Body of pancreas (tissue), 4 donors: ENCODE measurements around the gene OR6V1. TPM values are rescaled to one million over a fixed set of nuclear protein-coding genes. Genes with fewer than 3 reads are reported as not detected.
"Not testable (repeated sequence)": the region's sequence is repeated elsewhere in the genome, so short reads cannot be mapped to it uniquely, and the experiment has no call there.

ENCODE experiments used
- ATAC-seq: fragments of 150-250 bp; one replicate; pipeline ENCODE4 v1.9.1; 2016
- DNase-seq, 4 donors: peaks; one replicate each; pipeline ENCODE4 v3.0.0-alpha.2; 2019
- H3K27ac ChIP-seq, 4 donors: fragments of 200-600 bp; sonication (generic); 1 replicate in 3 of 4; 2 replicates in 1 of 4; pipeline versions ENCODE4 v1.5.1 to v1.6.1; 2016 to 2019; ENCODE audit warnings: mild to moderate bottlenecking in 1 of 4, mixed read lengths in 1 of 4, moderate library complexity in 1 of 4
- H3K27me3 ChIP-seq, 2 donors: fragments of 200-600 bp; sonication (generic); one replicate each; pipeline ENCODE4 v1.6.0; 2016; ENCODE audit warnings: mild to moderate bottlenecking in 1 of 2
- H3K36me3 ChIP-seq, 2 donors: fragments of 200-600 bp; sonication (generic); replicated peaks in 1 of 2; 2 replicates each; pipeline ENCODE4 v1.5.1; 2016; ENCODE audit warnings: low read depth in 2 of 2; ENCODE audit not compliant: insufficient read depth in 1 of 2
- H3K4me1 ChIP-seq: fragments of 200-600 bp; sonication (generic); one replicate; pipeline ENCODE4 v1.6.0; 2016
- H3K4me3 ChIP-seq, 2 donors: fragments of 200-600 bp; sonication (generic); 1 replicate in 1 of 2; 2 replicates in 1 of 2; pipeline ENCODE4 v1.5.1; 2016 to 2019
- H3K9me3 ChIP-seq, 3 donors: fragments of 200-600 bp; sonication (generic); 1 replicate in 2 of 3; 2 replicates in 1 of 3; pipeline ENCODE4 v1.5.1; 2016
- POLR2A ChIP-seq, 3 donors: fragments of 450-650 bp; IDR thresholded peaks; one replicate each; pipeline ENCODE4 v1.6.1; 2016; ENCODE audit warnings: antibody characterized with exemption in 3 of 3, mild to moderate bottlenecking in 2 of 3
- WGBS, 2 donors: methylation state at CpG; one replicate each; pipeline ENCODE4 v1.1.5; 2017; 5-methylcytosine and 5-hydroxymethylcytosine counted together
- intact Hi-C: fragments of 100-400 bp; cut with DNase I; formaldehyde crosslinking; loops from one replicate; pipeline ENCODE4 v1.15.1; 2023
- total RNA-seq, 2 donors: library from RNA; depleted of rRNA; stranded (reverse); fragments of >200 nt; gene quantifications; one replicate each; pipeline ENCODE4 v1.1.0, GENCODE V29; 2016
- TF ChIP-seq, protein P1 (sequence below), 7 experiments: fragments of 450-650 bp in 4 of 7; fragments of 200-600 bp in 3 of 7; sonication (generic) in 3 of 7; IDR thresholded peaks; one replicate each; pipeline ENCODE4 v1.5.1; 2016 to 2019; ENCODE audit warnings: antibody characterized with exemption in 7 of 7

Gene OR6V1
- total RNA-seq, 2 donors from 2014 or later: not detected

DNA sequence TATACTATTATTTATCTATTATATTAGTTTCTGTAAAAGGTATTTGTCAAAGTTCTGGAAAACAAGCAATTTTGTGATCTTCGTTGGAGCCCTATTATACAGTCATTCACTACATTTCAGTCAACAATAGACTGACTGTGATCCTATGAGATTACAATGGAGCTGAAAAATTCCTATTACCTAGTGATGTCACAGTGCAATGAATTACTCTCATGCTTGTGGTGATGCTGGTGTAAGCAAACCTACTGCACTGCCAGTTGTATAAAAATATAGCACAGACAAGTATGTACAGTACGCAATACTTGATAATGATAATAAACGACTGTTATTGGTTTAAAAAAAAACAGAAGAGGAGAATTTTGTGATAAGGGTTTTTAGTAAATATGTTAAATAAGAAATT lies 21.4 kb downstream of the OR6V1 start:
- intact Hi-C loops: no loop called here
- ATAC-seq: no peak

DNA sequence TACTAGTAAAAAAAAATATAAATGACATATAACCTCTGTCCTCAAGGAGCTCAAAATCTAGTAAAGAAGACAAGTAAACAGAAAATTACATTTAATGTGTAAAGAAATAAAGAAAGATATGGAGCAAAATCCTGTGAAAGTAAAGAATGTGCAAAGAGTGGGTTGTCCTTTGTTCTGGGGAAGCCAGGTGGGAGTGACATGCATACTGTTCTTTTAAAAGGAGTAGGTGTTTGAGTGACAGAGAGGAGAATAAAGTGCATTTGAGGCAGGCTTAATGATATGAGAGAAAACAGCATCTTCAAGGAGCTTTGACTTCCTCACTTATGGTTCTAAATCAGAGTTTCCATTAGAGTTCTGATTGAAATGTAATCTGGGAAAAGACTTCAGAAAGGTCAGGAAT lies 22.0 kb downstream of the OR6V1 start:
- DNase-seq: no peak
- no peak overlapping the region for H3K27ac ChIP-seq
- no peak overlapping the region for H3K4me3 ChIP-seq
- no peaks in the 10 kb centered on the region for H3K36me3 ChIP-seq
- TF ChIP-seq, protein P1, sequence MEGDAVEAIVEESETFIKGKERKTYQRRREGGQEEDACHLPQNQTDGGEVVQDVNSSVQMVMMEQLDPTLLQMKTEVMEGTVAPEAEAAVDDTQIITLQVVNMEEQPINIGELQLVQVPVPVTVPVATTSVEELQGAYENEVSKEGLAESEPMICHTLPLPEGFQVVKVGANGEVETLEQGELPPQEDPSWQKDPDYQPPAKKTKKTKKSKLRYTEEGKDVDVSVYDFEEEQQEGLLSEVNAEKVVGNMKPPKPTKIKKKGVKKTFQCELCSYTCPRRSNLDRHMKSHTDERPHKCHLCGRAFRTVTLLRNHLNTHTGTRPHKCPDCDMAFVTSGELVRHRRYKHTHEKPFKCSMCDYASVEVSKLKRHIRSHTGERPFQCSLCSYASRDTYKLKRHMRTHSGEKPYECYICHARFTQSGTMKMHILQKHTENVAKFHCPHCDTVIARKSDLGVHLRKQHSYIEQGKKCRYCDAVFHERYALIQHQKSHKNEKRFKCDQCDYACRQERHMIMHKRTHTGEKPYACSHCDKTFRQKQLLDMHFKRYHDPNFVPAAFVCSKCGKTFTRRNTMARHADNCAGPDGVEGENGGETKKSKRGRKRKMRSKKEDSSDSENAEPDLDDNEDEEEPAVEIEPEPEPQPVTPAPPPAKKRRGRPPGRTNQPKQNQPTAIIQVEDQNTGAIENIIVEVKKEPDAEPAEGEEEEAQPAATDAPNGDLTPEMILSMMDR (IDR thresholded peaks at IDR 0.05): no peak
- no peak for TF ChIP-seq POLR2A (IDR thresholded peaks at IDR 0.05)
- no peaks in the 10 kb centered on the region for H3K27me3 ChIP-seq
- intact Hi-C loops: no loop called here
- ATAC-seq: no peak
- no peaks in the 10 kb centered on the region for H3K9me3 ChIP-seq
- no peaks in the 10 kb centered on the region for H3K4me1 ChIP-seq

More for the DNA sequence above, 21.4 kb downstream of the OR6V1 start:
- H3K9me3 ChIP-seq: no peaks in the 10 kb centered on the region
- H3K36me3 ChIP-seq: no peaks in the 10 kb centered on the region
- TF ChIP-seq POLR2A (IDR thresholded peaks at IDR 0.05): no peak
- TF ChIP-seq, protein P1 (IDR thresholded peaks at IDR 0.05): no peak
- DNase-seq: no peak
- H3K4me3 ChIP-seq: no peak overlapping the region
- no peaks in the 10 kb centered on the region for H3K27me3 ChIP-seq
- H3K27ac ChIP-seq: no peak overlapping the region
- H3K4me1 ChIP-seq: no peaks in the 10 kb centered on the region
- 46 to 62% methylated on average over 3 of the region's 3 CpGs for WGBS, 2 donors

DNA sequence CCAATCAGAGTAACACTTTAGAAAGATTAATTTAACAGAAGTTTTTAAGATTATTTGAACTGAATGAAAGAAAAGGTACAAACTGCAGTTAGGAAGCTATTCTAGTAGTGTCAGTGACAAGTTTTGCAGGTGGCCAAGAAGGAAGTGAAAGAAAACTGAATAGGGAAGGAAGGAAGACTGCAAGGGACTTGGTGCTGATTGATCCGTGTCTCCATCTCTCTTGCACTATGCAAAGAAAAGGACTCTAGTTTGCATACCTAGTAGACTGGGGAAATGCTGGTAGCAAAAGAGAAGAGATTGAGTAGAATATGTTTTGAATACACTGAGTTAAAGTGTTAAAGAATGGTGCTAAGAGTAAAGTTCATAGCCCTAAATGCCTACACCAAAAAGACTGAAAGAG lies 33.0 kb downstream of the OR6V1 start:
- intact Hi-C loops: no loop called here
- no peak overlapping the region for H3K4me3 ChIP-seq
- 48 to 64% methylated on average over 1 of the region's 1 CpG for WGBS, 2 donors
- peaks cover 0 to 4% (median 0%) of the 10 kb centered on the region in 3 donors for H3K9me3 ChIP-seq
- H3K4me1 ChIP-seq: no peaks in the 10 kb centered on the region
- no peak for TF ChIP-seq POLR2A (IDR thresholded peaks at IDR 0.05)
- TF ChIP-seq, protein P1 (IDR thresholded peaks at IDR 0.05): no peak
- H3K36me3 ChIP-seq: no peaks in the 10 kb centered on the region
- no peak for DNase-seq
- no peaks in the 10 kb centered on the region for H3K27me3 ChIP-seq
- ATAC-seq: no peak
- H3K27ac ChIP-seq: no peak overlapping the region

DNA sequence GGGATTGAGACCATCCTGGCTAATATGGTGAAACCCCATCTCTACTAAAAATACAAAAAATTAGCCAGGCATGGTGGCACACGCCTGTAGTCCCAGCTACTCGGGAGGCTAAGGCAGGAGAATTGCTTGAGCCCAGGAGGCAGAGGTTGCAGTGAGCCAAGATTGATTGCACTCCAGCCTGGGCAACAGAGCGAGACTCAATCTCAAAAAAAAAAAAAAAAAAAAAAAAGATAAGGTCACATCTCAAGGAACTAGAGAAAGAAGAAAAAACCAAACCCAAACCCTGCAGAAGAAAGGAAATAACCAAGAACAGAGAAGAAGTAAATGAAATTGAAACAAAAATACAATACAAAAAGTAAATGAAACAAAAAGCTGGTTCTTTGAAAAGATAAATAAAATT lies 33.5 kb downstream of the OR6V1 start:
- H3K36me3 ChIP-seq, H3K27me3 ChIP-seq, DNase-seq, intact Hi-C loops, ATAC-seq, H3K27ac ChIP-seq, H3K4me1 ChIP-seq, H3K9me3 ChIP-seq, H3K4me3 ChIP-seq: not testable (repeated sequence)
- 76 to 78% methylated on average over 3 of the region's 3 CpGs for WGBS, 2 donors

DNA sequence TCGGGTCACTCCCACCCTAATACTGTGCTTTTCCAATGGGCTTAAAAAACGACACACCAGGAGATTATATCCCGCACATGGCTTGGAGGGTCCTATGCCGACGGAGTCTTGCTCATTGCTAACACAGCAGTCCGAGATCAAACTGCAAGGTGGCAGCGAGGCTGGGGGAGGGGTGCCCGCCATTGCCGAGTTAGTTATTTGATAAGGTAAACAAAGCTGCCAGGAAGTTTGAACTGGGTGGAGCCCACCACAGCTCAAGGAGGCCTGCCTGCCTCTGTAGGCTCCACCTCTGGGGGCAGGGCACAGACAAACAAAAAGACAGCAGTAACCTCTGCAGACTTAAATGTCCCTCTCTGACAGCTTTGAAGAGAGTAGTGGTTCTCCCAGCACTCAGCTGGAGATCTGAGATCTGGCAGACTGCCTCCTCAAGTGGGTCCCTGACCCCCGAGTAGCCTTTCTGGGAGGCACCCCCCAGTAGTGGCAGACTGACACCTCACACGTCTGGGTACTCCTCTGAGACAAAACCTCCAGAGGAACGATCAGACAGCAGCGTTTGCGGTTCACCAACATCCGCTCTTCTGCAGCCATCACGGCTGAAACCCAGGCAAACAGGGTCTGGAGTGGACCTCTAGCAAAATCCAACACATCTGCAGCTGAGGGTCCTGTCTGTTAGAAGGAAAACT lies 36.5 kb downstream of the OR6V1 start:
- H3K27ac ChIP-seq, DNase-seq, H3K9me3 ChIP-seq, H3K27me3 ChIP-seq, H3K36me3 ChIP-seq, H3K4me1 ChIP-seq, ATAC-seq, H3K4me3 ChIP-seq, intact Hi-C loops: not testable (repeated sequence)
- WGBS, 2 donors: 80 to 87% methylated on average over 10 to 15 of the region's 16 CpGs

DNA sequence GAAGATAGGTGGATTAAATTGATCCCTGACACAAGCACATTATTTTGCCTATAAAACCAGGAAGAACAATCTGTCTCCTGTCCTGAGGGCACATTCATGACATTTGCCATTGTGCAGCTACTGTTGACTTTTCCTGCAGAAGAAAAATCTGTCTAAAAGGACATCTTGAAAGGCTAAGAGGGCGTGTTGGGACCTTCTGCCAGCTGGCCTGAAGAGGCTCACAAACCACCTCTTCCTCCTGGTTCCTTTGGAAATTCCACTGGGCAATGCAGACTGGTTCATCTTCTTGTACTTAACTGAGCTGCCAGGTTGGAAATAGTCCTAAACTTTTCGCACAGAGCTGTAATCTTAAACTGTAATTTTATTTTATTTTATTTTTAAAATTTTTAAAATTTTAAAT lies 44.0 kb downstream of the OR6V1 start:
- intact Hi-C loops: no loop called here
- Histone ChIP-seq H3K27ac (no peak overlapping the region), H3K4me3 (no peak overlapping the region), H3K36me3 (no peaks in the 10 kb centered on the region), H3K4me1 (no peaks in the 10 kb centered on the region), H3K27me3 (no peaks in the 10 kb centered on the region), H3K9me3 (peaks cover 0 to 12% (median 0%) of the 10 kb centered on the region in 3 donors)
- ATAC-seq: no peak
- TF ChIP-seq, protein P1 (IDR thresholded peaks at IDR 0.05): no peak
- no peak for TF ChIP-seq POLR2A (IDR thresholded peaks at IDR 0.05)
- 82 to 84% methylated on average over 2 of the region's 2 CpGs for WGBS, 2 donors
- DNase-seq: no peak

DNA sequence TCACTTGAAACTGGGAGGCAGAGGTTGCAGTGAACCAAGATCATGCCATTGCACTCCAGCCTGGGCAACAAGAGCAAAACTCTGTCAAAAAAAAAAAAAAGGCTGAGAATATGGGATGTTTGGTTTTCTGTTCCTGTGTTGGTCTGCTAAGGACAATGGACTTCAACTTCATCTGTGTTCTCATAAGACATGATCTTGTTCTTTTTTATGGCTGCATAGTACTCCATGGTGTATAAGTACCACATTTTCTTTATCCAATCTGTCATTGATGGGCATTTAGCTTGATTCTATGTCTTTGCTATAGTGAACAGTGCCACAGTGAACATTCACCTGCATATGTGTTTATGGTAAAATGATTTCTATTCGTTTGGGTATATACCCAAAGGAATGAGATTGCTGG lies 47.4 kb downstream of the OR6V1 start:
- intact Hi-C loops, H3K27ac ChIP-seq, H3K36me3 ChIP-seq, H3K27me3 ChIP-seq, H3K4me1 ChIP-seq, H3K4me3 ChIP-seq, DNase-seq, ATAC-seq: not testable (repeated sequence)
- peaks cover 0 to 12% (median 0%) of the 10 kb centered on the region in 3 donors for H3K9me3 ChIP-seq
- 59 to 85% methylated on average over 1 of the region's 1 CpG for WGBS, 2 donors
